Neural crest cell (in vitro differentiated cells): Measurements from ENCODE around the gene SH3YL1. TPM values are rescaled to one million over a fixed set of nuclear protein-coding genes. Genes with fewer than 3 reads are reported as not detected.

Experiments used
- DNase-seq: peaks from one replicate; pipeline ENCODE4 v3.0.0; 2021; ENCODE audit warnings: low read depth, mixed read lengths, low spot score
- H3K27ac Mint-ChIP-seq: one replicate; pipeline ENCODE4 v1.8.0; 2021; ENCODE audit warnings: mild to moderate bottlenecking, mixed read lengths; ENCODE audit not compliant: unreplicated experiment
- H3K27me3 Mint-ChIP-seq: 2 replicates; pipeline ENCODE4 v1.8.0; 2021; ENCODE audit warnings: low read depth, mild to moderate bottlenecking, mixed read lengths
- H3K36me3 Mint-ChIP-seq: 2 replicates; pipeline ENCODE4 v1.8.0; 2021; ENCODE audit warnings: low read depth, mild to moderate bottlenecking, mixed read lengths
- H3K4me1 Mint-ChIP-seq: 2 replicates; pipeline ENCODE4 v1.8.0; 2021; ENCODE audit warnings: mixed read lengths
- H3K4me3 Mint-ChIP-seq: one replicate; pipeline ENCODE4 v1.8.0; 2021; ENCODE audit warnings: mild to moderate bottlenecking, mixed read lengths
- H3K9me3 Mint-ChIP-seq: 2 replicates; pipeline ENCODE4 v1.8.0; 2021; ENCODE audit warnings: mixed read lengths
- total RNA-seq: library from RNA; stranded (reverse); gene quantifications from 2 replicates; pipeline ENCODE4 v1.2.1, GENCODE V29; 2021
- TF ChIP-seq, protein P1 (sequence below): fragments of 200-600 bp; sonication (generic); conservative IDR thresholded peaks from 2 replicates; pipeline ENCODE4 v1.5.0; 2021; ENCODE audit warnings: antibody characterized with exemption, mild to moderate bottlenecking

Gene SH3YL1
- total RNA-seq, 1 donor from 2014 or later = 31.8 TPM

- DNase-seq = no peak
- Mint-ChIP-seq H3K36me3 (peaks cover 10% of the 10 kb centered on the region), H3K9me3 (peaks cover 5% of the 10 kb centered on the region), H3K27ac (no peak overlapping the region), H3K27me3 (peaks cover 19% of the 10 kb centered on the region), H3K4me1 (no peaks in the 10 kb centered on the region), H3K4me3 (no peak overlapping the region)
- TF ChIP-seq, protein P1, sequence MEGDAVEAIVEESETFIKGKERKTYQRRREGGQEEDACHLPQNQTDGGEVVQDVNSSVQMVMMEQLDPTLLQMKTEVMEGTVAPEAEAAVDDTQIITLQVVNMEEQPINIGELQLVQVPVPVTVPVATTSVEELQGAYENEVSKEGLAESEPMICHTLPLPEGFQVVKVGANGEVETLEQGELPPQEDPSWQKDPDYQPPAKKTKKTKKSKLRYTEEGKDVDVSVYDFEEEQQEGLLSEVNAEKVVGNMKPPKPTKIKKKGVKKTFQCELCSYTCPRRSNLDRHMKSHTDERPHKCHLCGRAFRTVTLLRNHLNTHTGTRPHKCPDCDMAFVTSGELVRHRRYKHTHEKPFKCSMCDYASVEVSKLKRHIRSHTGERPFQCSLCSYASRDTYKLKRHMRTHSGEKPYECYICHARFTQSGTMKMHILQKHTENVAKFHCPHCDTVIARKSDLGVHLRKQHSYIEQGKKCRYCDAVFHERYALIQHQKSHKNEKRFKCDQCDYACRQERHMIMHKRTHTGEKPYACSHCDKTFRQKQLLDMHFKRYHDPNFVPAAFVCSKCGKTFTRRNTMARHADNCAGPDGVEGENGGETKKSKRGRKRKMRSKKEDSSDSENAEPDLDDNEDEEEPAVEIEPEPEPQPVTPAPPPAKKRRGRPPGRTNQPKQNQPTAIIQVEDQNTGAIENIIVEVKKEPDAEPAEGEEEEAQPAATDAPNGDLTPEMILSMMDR = no peak
These were observed 49.7 kb downstream of the SH3YL1 start for GRCh38 chr2:213932-214693.

- Mint-ChIP-seq H3K36me3 (peaks cover 5% of the 10 kb centered on the region), H3K4me3 (no peak overlapping the region), H3K4me1 (no peaks in the 10 kb centered on the region), H3K9me3 (peaks cover 5% of the 10 kb centered on the region), H3K27ac (no peak overlapping the region), H3K27me3 (peaks cover 34% of the 10 kb centered on the region)
- TF ChIP-seq, protein P1 = no peak
- DNase-seq = no peak
These were observed 52.2 kb downstream of the SH3YL1 start for GRCh38 chr2:211486-212184.

GRCh38 chr2:210660-211059 is 53.2 kb downstream of the SH3YL1 start:
- H3K27ac Mint-ChIP-seq = no peak overlapping the region
- no peaks in the 10 kb centered on the region for H3K4me1 Mint-ChIP-seq
- H3K36me3 Mint-ChIP-seq = peaks cover 5% of the 10 kb centered on the region
- H3K4me3 Mint-ChIP-seq = no peak overlapping the region
- peaks cover 5% of the 10 kb centered on the region for H3K9me3 Mint-ChIP-seq
- DNase-seq = no peak
- TF ChIP-seq, protein P1 = no peak
- H3K27me3 Mint-ChIP-seq = peaks cover 34% of the 10 kb centered on the region

GRCh38 chr2:209470-209869 is 54.4 kb downstream of the SH3YL1 start:
- Mint-ChIP-seq H3K9me3 (peaks cover 5% of the 10 kb centered on the region), H3K27ac (no peak overlapping the region), H3K4me3 (no peak overlapping the region), H3K36me3 (peaks cover 5% of the 10 kb centered on the region), H3K27me3 (peaks cover 34% of the 10 kb centered on the region), H3K4me1 (no peaks in the 10 kb centered on the region)
- TF ChIP-seq, protein P1 = no peak
- no peak for DNase-seq

DNA sequence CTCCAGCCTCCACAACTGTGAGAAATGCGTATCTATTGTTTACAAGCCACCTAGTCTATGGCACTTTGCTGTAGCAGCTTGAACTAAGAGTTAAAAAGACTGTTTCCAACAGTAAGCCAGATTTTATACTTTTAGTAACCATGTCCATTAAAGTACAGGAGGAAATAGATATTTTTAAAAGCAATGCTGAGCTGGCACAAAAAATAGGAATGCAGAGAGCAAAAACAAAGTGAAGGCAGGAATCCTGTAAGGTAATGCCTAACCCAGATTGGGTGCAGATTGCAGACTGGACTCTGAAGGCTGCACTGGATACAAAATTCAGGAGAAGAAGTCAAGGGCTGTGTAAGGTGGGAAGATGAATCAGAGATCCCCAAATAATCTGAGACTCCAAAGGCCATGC is 55.5 kb downstream of the SH3YL1 start:
- TF ChIP-seq, protein P1 = no peak
- Mint-ChIP-seq H3K9me3 (peaks cover 5% of the 10 kb centered on the region), H3K27me3 (peaks cover 34% of the 10 kb centered on the region), H3K27ac (no peak overlapping the region), H3K4me3 (no peak overlapping the region), H3K4me1 (no peaks in the 10 kb centered on the region), H3K36me3 (peaks cover 5% of the 10 kb centered on the region)
- no peak for DNase-seq
